NT2/D1 (cell line): ENCODE results near the gene KANK2.
"Not testable (repeated sequence)": the region's sequence is repeated elsewhere in the genome, so short reads cannot be mapped to it uniquely, and the experiment has no call there.

Experiments used
- DNase-seq: peaks from one replicate; pipeline ENCODE4 v3.0.0-alpha.2; 2011; ENCODE audit warnings: low read depth, low spot score
- H3K27me3 ChIP-seq: 2 replicates; pipeline ENCODE4 v1.6.0; 2011; ENCODE audit warnings: mild to moderate bottlenecking; ENCODE audit not compliant: insufficient read length, insufficient read depth
- H3K36me3 ChIP-seq: 2 replicates; pipeline ENCODE4 v1.6.1; 2011; ENCODE audit warnings: mild to moderate bottlenecking, low read length, mixed read lengths; ENCODE audit not compliant: insufficient read depth, insufficient read length
- H3K4me1 ChIP-seq: 2 replicates; pipeline ENCODE4 v1.5.1; 2011; ENCODE audit not compliant: insufficient read depth, insufficient read length
- H3K4me3 ChIP-seq: 2 replicates; pipeline ENCODE4 v1.5.1; 2011; ENCODE audit warnings: low read depth; ENCODE audit not compliant: insufficient read length
- H3K9ac ChIP-seq: 2 replicates; pipeline ENCODE4 v1.6.0; 2011; ENCODE audit warnings: low read depth; ENCODE audit not compliant: insufficient read length
- H3K9me3 ChIP-seq: 2 replicates; pipeline ENCODE4 v1.5.1; 2011; ENCODE audit warnings: mild to moderate bottlenecking, low read length; ENCODE audit not compliant: insufficient read depth
- SUZ12 ChIP-seq: IDR thresholded peaks from 2 replicates; pipeline ENCODE4 v1.6.1; 2011; ENCODE audit not compliant: insufficient read length, insufficient read depth; ENCODE audit errors: extremely low read depth
- YY1 ChIP-seq: IDR thresholded peaks from 2 replicates; pipeline ENCODE4 v1.6.1; 2011; ENCODE audit not compliant: insufficient read length, insufficient read depth
- ZNF274 ChIP-seq: IDR thresholded peaks from 2 replicates; pipeline ENCODE4 v1.6.1; 2011; ENCODE audit warnings: mild to moderate bottlenecking, low read depth, low read length

Gene KANK2

DNA sequence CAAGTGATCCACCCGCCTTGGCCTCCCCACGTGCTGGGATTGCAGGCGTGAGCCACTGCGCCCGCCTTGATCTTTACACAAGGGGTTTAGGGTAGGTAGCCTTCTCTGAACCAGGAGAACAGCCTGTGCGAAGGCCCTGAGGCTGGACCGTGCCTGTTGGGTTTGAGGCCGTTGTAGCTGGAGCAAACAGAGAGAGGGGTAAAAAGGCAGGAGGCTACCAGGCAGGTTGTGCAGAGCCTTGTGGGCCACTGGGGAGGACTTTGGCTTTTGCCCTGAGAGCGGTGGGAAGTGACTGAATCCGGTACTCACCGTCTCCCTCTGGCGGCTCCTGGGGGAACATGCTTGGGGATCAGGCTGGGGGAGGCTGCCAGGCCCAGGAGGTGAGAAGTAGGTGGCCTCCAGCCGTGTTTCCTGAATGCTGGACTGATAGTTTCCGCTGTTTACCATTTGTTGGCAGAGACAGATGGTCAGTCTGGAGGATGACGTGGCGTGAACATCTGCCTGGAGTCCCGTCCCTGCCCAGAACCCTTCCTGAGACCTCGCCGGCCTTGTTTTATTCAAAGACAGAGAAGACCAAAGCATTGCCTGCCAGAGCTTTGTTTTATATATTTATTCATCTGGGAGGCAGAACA, 66.4 kb downstream of the KANK2 start:
- Histone ChIP-seq H3K4me3 (no peak overlapping the region), H3K9ac (no peak overlapping the region), H3K27me3 (no peaks in the 10 kb centered on the region), H3K36me3 (peaks cover 75% of the 10 kb centered on the region), H3K4me1 (peaks cover 4% of the 10 kb centered on the region), H3K9me3 (no peaks in the 10 kb centered on the region)
- peak; percentile 68 for DNase-seq
- TF ChIP-seq SUZ12 (no peak), YY1 (no peak), ZNF274 (no peak)

DNA sequence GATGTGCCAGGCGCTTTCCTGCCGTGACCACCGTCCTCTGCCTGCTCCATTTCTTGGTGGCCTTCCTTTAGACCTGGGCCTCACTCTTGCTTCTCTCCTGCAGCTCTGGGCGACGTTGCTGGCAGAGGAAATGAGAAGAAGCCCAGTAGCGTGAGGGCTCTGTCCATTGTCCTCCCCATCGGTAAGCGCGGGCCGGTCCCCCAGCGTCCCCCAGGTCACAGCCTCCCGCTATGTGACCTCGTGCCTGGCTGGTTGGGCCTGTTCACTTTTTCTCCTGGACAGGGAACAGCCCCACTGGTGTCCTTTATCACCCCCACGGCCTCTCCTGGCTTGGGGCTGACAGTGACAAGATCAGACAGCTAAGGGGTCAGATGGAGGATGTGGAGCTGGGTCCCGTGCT, 69.4 kb downstream of the KANK2 start:
- peaks cover 4% of the 10 kb centered on the region for H3K4me1 ChIP-seq
- DNase-seq, result no peak
- no peaks in the 10 kb centered on the region for H3K27me3 ChIP-seq
- H3K4me3 ChIP-seq, result no peak overlapping the region
- no peaks in the 10 kb centered on the region for H3K9me3 ChIP-seq
- H3K36me3 ChIP-seq, result peaks cover 94% of the 10 kb centered on the region
- H3K9ac ChIP-seq, result no peak overlapping the region
- TF ChIP-seq ZNF274 (no peak), YY1 (no peak), SUZ12 (no peak)

DNA sequence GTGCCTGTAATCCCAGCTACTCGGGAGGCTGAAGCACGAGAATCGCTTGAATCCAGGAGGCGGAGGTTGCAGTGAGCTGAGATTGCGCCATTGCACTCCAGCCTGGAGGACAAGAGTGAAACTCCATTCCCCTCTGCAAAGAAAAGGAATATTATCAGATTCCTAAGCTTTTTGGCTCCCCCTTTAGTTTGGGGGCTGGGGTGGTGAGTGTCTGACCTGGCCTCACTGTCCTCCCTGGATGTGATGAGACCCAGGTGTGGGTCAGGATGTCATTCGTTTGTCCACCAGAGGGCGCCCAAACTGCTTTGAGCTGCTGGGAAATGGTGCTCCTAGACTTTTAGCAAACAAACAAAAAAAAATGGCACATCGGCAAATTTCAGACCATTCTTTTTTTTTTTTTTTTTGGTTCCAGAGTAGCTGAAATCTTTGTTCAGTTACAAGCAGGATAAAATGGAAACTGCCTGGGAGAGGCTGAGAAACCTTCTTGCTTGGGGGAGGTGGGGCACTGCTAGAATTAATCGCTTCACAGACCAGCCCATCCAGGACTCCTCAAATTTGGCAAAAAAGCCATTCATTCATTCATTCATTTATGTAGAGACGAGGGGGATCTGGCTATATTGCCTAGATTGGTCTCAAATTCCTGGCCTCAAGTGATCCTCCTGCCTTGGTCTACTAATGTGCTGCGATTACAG, 71.2 kb downstream of the KANK2 start:
- Histone ChIP-seq H3K27me3 (no peaks in the 10 kb centered on the region), H3K9ac (no peak overlapping the region), H3K4me3 (no peak overlapping the region), H3K4me1 (peaks cover 4% of the 10 kb centered on the region), H3K36me3 (peaks cover 88% of the 10 kb centered on the region), H3K9me3 (no peaks in the 10 kb centered on the region)
- TF ChIP-seq SUZ12 (no peak), YY1 (no peak), ZNF274 (no peak)
- DNase-seq, result peak; percentile 71

- not testable (repeated sequence) for H3K27me3 ChIP-seq, H3K9me3 ChIP-seq, H3K9ac ChIP-seq, DNase-seq, H3K4me3 ChIP-seq, H3K4me1 ChIP-seq
- H3K36me3 ChIP-seq, result peaks cover 88% of the 10 kb centered on the region
Observed at GRCh38 chr19:11124157-11124556, 73.2 kb downstream of the KANK2 start.

GRCh38 chr19:11123114-11123513, 74.2 kb downstream of the KANK2 start:
- TF ChIP-seq ZNF274 (no peak), SUZ12 (no peak), YY1 (no peak)

GRCh38 chr19:11121963-11122362, 75.4 kb downstream of the KANK2 start:
- H3K4me1 ChIP-seq, result not testable (repeated sequence)
- peaks cover 86% of the 10 kb centered on the region for H3K36me3 ChIP-seq

More at GRCh38 chr19:11123114-11123513, 74.2 kb downstream of the KANK2 start:
- Histone ChIP-seq H3K27me3 (no peaks in the 10 kb centered on the region), H3K36me3 (peaks cover 87% of the 10 kb centered on the region), H3K9ac (no peak overlapping the region), H3K4me1 (peaks cover 7% of the 10 kb centered on the region), H3K4me3 (no peak overlapping the region), H3K9me3 (no peaks in the 10 kb centered on the region)
- DNase-seq, result no peak

DNA sequence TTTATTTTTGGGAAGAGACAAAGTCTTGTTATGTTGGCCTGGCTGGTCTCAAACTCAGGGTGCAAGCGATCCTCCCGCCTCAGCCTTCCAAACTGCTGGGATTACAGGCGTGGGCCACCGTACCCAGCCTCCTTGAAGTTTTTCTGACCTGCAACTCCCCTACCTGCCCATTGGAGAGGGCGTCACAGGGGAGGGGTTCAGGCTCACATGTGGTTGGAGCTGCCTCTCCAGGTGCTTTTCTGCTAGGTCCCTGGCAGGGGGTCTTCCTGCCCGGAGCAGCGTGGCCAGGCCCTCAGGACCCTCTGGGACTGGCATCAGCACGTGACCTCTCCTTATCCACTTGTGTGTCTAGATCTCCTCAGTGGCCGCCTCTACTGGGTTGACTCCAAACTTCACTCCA, 80.8 kb downstream of the KANK2 start:
- Histone ChIP-seq H3K36me3 (peaks cover 93% of the 10 kb centered on the region), H3K27me3 (no peaks in the 10 kb centered on the region), H3K9ac (no peak overlapping the region), H3K4me1 (peaks cover 13% of the 10 kb centered on the region), H3K4me3 (no peak overlapping the region), H3K9me3 (no peaks in the 10 kb centered on the region)
- TF ChIP-seq SUZ12, result no peak
- TF ChIP-seq ZNF274, result no peak
- no peak for TF ChIP-seq YY1
- no peak for DNase-seq

More at GRCh38 chr19:11121963-11122362, 75.4 kb downstream of the KANK2 start:
- H3K9me3 ChIP-seq, H3K27me3 ChIP-seq, H3K9ac ChIP-seq, DNase-seq, H3K4me3 ChIP-seq: not testable (repeated sequence)
